HuH-7 (cell line): ENCODE measurements around the gene SH3RF2.
"Not testable (repeated sequence)": the region's sequence is repeated elsewhere in the genome, so short reads cannot be mapped to it uniquely, and the experiment has no call there.

Experiments
- DNase-seq: peaks from one replicate; pipeline ENCODE4 v3.0.0; 2011; ENCODE audit warnings: low spot score

Gene SH3RF2

GRCh38 chr5:145980718-145981117, 44.3 kb downstream of the SH3RF2 start:
- no peak for DNase-seq

GRCh38 chr5:145981589-145982571, 45.5 kb downstream of the SH3RF2 start:
- DNase-seq: no peak

GRCh38 chr5:145982572-145983318, 46.4 kb downstream of the SH3RF2 start:
- no peak for DNase-seq

- DNase-seq: no peak
These were observed 47.1 kb downstream of the SH3RF2 start for GRCh38 chr5:145983446-145983845.

- DNase-seq: no peak
These were observed 47.7 kb downstream of the SH3RF2 start for GRCh38 chr5:145984072-145984471.

GRCh38 chr5:145987856-145988255, 51.5 kb downstream of the SH3RF2 start:
- DNase-seq: no peak

GRCh38 chr5:145988993-145989392, 52.6 kb downstream of the SH3RF2 start:
- no peak for DNase-seq

- no peak for DNase-seq
These were observed 53.0 kb downstream of the SH3RF2 start for GRCh38 chr5:145989428-145989827.

- DNase-seq: no peak
These were observed 53.8 kb downstream of the SH3RF2 start for GRCh38 chr5:145990170-145990569.

GRCh38 chr5:145991044-145991575, 54.7 kb downstream of the SH3RF2 start:
- DNase-seq: no peak

- DNase-seq: not testable (repeated sequence)
These were observed 57.2 kb downstream of the SH3RF2 start for GRCh38 chr5:145993538-145993937.

- no peak for DNase-seq
These were observed 59.8 kb downstream of the SH3RF2 start for GRCh38 chr5:145996135-145996534.

- DNase-seq: no peak
These were observed 62.8 kb downstream of the SH3RF2 start for GRCh38 chr5:145999208-145999607.

- no peak for DNase-seq
These were observed 63.7 kb downstream of the SH3RF2 start for GRCh38 chr5:146000072-146000471.

- DNase-seq: no peak
These were observed 65.3 kb downstream of the SH3RF2 start for GRCh38 chr5:146001544-146002190.

- DNase-seq: no peak
These were observed 66.1 kb downstream of the SH3RF2 start for GRCh38 chr5:146002491-146002890.

GRCh38 chr5:146003852-146004251, 67.5 kb downstream of the SH3RF2 start:
- DNase-seq: no peak

GRCh38 chr5:146005264-146005663, 68.9 kb downstream of the SH3RF2 start:
- no peak for DNase-seq

GRCh38 chr5:146005723-146006122, 69.3 kb downstream of the SH3RF2 start:
- no peak for DNase-seq

GRCh38 chr5:146006470-146007190, 70.3 kb downstream of the SH3RF2 start:
- no peak for DNase-seq

- DNase-seq: no peak
These were observed 70.9 kb downstream of the SH3RF2 start for GRCh38 chr5:146007270-146007669.

- no peak for DNase-seq
These were observed 71.6 kb downstream of the SH3RF2 start for GRCh38 chr5:146007989-146008388.
